Skeletal muscle tissue (tissue), 4 donors: ENCODE results near the gene LRP1B. TPM values are rescaled to one million over a fixed set of nuclear protein-coding genes. Genes with fewer than 3 reads are reported as not detected.

ENCODE experiments used
- H3K27ac ChIP-seq: one replicate; pipeline ENCODE4 v1.7.0; 2013; ENCODE audit warnings: mild to moderate bottlenecking, low read depth, low read length, inconsistent platforms
- H3K27me3 ChIP-seq, 3 donors: one replicate each; pipeline ENCODE4 v1.7.0; 2013; ENCODE audit warnings: low read length in 3 of 3; ENCODE audit not compliant: control insufficient read depth in 3 of 3, insufficient read depth in 3 of 3
- H3K36me3 ChIP-seq, 3 donors: one replicate each; pipeline ENCODE4 v1.7.0; 2013; ENCODE audit warnings: low read length in 3 of 3; ENCODE audit not compliant: control insufficient read depth in 3 of 3, insufficient read depth in 3 of 3
- H3K4me1 ChIP-seq, 3 donors: one replicate each; pipeline ENCODE4 v1.7.0; 2013; ENCODE audit warnings: low read length in 3 of 3, mild to moderate bottlenecking in 3 of 3; ENCODE audit not compliant: control insufficient read depth in 3 of 3, insufficient read depth in 3 of 3
- H3K4me3 ChIP-seq, 3 donors: one replicate each; pipeline ENCODE4 v1.7.0; 2013; ENCODE audit warnings: low read length in 3 of 3
- H3K9ac ChIP-seq, 3 donors: one replicate each; pipeline ENCODE4 v1.7.0; 2013; ENCODE audit warnings: low read length in 3 of 3, mild to moderate bottlenecking in 3 of 3, moderate library complexity in 2 of 3, low read depth in 1 of 3
- H3K9me3 ChIP-seq, 3 donors: one replicate each; pipeline ENCODE4 v1.7.0; 2013; ENCODE audit warnings: low read length in 3 of 3; ENCODE audit not compliant: control insufficient read depth in 3 of 3
- total RNA-seq: library from RNA; depleted of rRNA; stranded (reverse); fragments of >200 nt; gene quantifications from one replicate; pipeline ENCODE4 v1.2.3, GENCODE V29; 2014
- donor health status: Osteomylitis.

Gene LRP1B
- total RNA-seq, 1 donor from 2014 or later: 2.6 TPM

GRCh38 chr2:141515931-141516330 is 614.9 kb downstream of the LRP1B start:
- H3K9ac ChIP-seq: no peak overlapping the region
- H3K27ac ChIP-seq: no peak overlapping the region
- H3K27me3 ChIP-seq: no peaks in the 10 kb centered on the region
- no peaks in the 10 kb centered on the region for H3K9me3 ChIP-seq
- H3K4me1 ChIP-seq: no peaks in the 10 kb centered on the region
- H3K4me3 ChIP-seq: no peak overlapping the region
- no peaks in the 10 kb centered on the region for H3K36me3 ChIP-seq

- H3K36me3 ChIP-seq: no peaks in the 10 kb centered on the region
- H3K27ac ChIP-seq: no peak overlapping the region
- no peak overlapping the region for H3K9ac ChIP-seq
Measured at GRCh38 chr2:141513853-141514252, 617.0 kb downstream of the LRP1B start.

GRCh38 chr2:141508806-141509595 is 621.8 kb downstream of the LRP1B start:
- Histone ChIP-seq H3K27me3 (no peaks in the 10 kb centered on the region), H3K36me3 (no peaks in the 10 kb centered on the region), H3K4me3 (no peak overlapping the region), H3K27ac (no peak overlapping the region), H3K4me1 (no peaks in the 10 kb centered on the region), H3K9ac (no peak overlapping the region), H3K9me3 (no peaks in the 10 kb centered on the region)

More at GRCh38 chr2:141513853-141514252, 617.0 kb downstream of the LRP1B start:
- Histone ChIP-seq H3K4me3 (no peak overlapping the region), H3K9me3 (no peaks in the 10 kb centered on the region), H3K4me1 (no peaks in the 10 kb centered on the region), H3K27me3 (no peaks in the 10 kb centered on the region)

GRCh38 chr2:141508086-141508752 is 622.6 kb downstream of the LRP1B start:
- no peak overlapping the region for H3K4me3 ChIP-seq
- no peak overlapping the region for H3K9ac ChIP-seq
- H3K9me3 ChIP-seq: no peaks in the 10 kb centered on the region
- H3K36me3 ChIP-seq: no peaks in the 10 kb centered on the region
- H3K4me1 ChIP-seq: no peaks in the 10 kb centered on the region
- H3K27me3 ChIP-seq: no peaks in the 10 kb centered on the region
- no peak overlapping the region for H3K27ac ChIP-seq

GRCh38 chr2:141506135-141506534 is 624.7 kb downstream of the LRP1B start:
- no peak overlapping the region for H3K9ac ChIP-seq
- H3K4me1 ChIP-seq: no peaks in the 10 kb centered on the region
- no peak overlapping the region for H3K4me3 ChIP-seq
- no peak overlapping the region for H3K27ac ChIP-seq
- no peaks in the 10 kb centered on the region for H3K27me3 ChIP-seq
- no peaks in the 10 kb centered on the region for H3K36me3 ChIP-seq
- no peaks in the 10 kb centered on the region for H3K9me3 ChIP-seq

- no peaks in the 10 kb centered on the region for H3K9me3 ChIP-seq
Measured at GRCh38 chr2:141501752-141502151, 629.1 kb downstream of the LRP1B start.

GRCh38 chr2:141499123-141499522 is 631.7 kb downstream of the LRP1B start:
- Histone ChIP-seq H3K4me1 (no peaks in the 10 kb centered on the region), H3K4me3 (no peak overlapping the region), H3K9ac (no peak overlapping the region), H3K9me3 (no peaks in the 10 kb centered on the region), H3K36me3 (no peaks in the 10 kb centered on the region), H3K27ac (no peak overlapping the region), H3K27me3 (no peaks in the 10 kb centered on the region)

More at GRCh38 chr2:141501752-141502151, 629.1 kb downstream of the LRP1B start:
- H3K4me1 ChIP-seq: no peaks in the 10 kb centered on the region
- H3K4me3 ChIP-seq: no peak overlapping the region
- no peaks in the 10 kb centered on the region for H3K36me3 ChIP-seq
- no peaks in the 10 kb centered on the region for H3K27me3 ChIP-seq
- H3K27ac ChIP-seq: no peak overlapping the region
- H3K9ac ChIP-seq: no peak overlapping the region

- Histone ChIP-seq H3K27ac (no peak overlapping the region), H3K4me1 (no peaks in the 10 kb centered on the region), H3K9me3 (no peaks in the 10 kb centered on the region), H3K27me3 (no peaks in the 10 kb centered on the region), H3K9ac (no peak overlapping the region), H3K4me3 (no peak overlapping the region), H3K36me3 (no peaks in the 10 kb centered on the region)
Measured at GRCh38 chr2:141498561-141498960, 632.3 kb downstream of the LRP1B start.

- no peaks in the 10 kb centered on the region for H3K27me3 ChIP-seq
- no peak overlapping the region for H3K9ac ChIP-seq
- H3K9me3 ChIP-seq: no peaks in the 10 kb centered on the region
- H3K4me1 ChIP-seq: no peaks in the 10 kb centered on the region
- no peak overlapping the region for H3K4me3 ChIP-seq
- H3K27ac ChIP-seq: no peak overlapping the region
- H3K36me3 ChIP-seq: no peaks in the 10 kb centered on the region
Measured at GRCh38 chr2:141497272-141497671, 633.5 kb downstream of the LRP1B start.

- H3K36me3 ChIP-seq: no peaks in the 10 kb centered on the region
- no peaks in the 10 kb centered on the region for H3K4me1 ChIP-seq
- H3K9me3 ChIP-seq: no peaks in the 10 kb centered on the region
- no peak overlapping the region for H3K27ac ChIP-seq
- no peak overlapping the region for H3K9ac ChIP-seq
- H3K27me3 ChIP-seq: no peaks in the 10 kb centered on the region
- no peak overlapping the region for H3K4me3 ChIP-seq
Measured at GRCh38 chr2:141496810-141497209, 634.0 kb downstream of the LRP1B start.
